ENCODE measurements around the gene RUNDC3A.

DNA sequence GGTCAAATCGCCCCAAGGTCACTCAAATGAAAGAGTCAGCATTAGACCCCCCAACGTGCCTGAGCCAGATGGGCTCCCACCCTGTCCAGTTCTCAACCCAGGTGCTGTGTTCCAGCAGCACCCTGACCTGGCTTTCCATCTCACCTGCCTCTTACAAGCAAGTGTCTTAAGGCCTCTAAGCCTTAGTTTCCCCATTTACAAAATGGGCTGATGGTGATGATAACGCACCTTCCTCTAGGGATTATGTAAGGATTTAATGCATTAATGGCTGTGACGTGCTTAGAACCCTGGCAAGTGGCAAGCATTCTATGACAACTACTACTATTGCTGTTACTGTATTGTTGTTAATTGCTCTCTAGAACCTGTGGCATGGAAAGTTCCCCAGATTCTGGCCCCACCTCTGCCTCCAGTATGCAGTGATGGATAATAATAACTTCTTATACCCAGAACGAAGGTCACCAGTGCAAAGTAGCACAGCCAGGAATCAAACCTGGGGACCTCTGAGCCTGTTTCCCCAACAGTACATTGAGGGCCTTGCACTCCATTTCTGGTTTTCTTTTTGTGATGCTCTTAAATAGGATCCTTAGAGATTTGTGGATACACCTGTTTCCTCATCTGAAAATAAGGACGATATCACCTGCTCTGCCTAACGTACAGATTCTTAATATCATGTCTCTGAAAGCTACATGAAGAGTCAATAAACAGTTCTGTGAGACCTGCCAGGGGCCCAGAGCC lies 19.5 kb downstream of the RUNDC3A start:
- no peak for TF ChIP-seq CTCF (IDR thresholded peaks at IDR 0.05; ENCODE audit: borderline replicate concordance, extremely low read depth, low read length, poor library complexity, severe bottlenecking)
- TF ChIP-seq EZH2 (IDR thresholded peaks at IDR 0.05; ENCODE audit: borderline replicate concordance, low read depth, low read length, severe bottlenecking): no peak
